AG04449 (cell line): ENCODE measurements around the gene SPINT3.

Source experiments
- CTCF ChIA-PET: fragments of 350-600 bp; formaldehyde crosslinking; extraction: SDS; loops from one replicate; lab custom pipeline; 2021; ENCODE audit warnings: antibody characterized with exemption; lab: Yijun Ruan, JAX
- POLR2A ChIA-PET: fragments of 400-600, 350-600 bp; formaldehyde crosslinking; extraction: SDS; loops from one replicate; lab custom pipeline; 2020; ENCODE audit warnings: antibody characterized with exemption, inconsistent platforms; lab: Yijun Ruan, JAX
- DNase-seq: peaks from one replicate; pipeline ENCODE4 v3.0.0-alpha.2; 2010; ENCODE audit warnings: low read depth, low spot score
- H3K4me3 ChIP-seq: 2 replicates; pipeline ENCODE4 v1.5.1; 2011; ENCODE audit warnings: low read depth, mild to moderate bottlenecking, control low read depth, low read length
- CTCF ChIP-seq: IDR thresholded peaks from one replicate; pipeline ENCODE4 v1.5.1; 2011; ENCODE audit warnings: mild to moderate bottlenecking, moderate library complexity, low read length, control low read depth, inconsistent platforms; ENCODE audit not compliant: insufficient read depth; ENCODE audit errors: missing control alignments

The SPINT3 gene

GRCh38 chr20:45497971-45498494 lies 17.4 kb downstream of the SPINT3 start:
- no peak for TF ChIP-seq CTCF
- ChIA-PET POLR2A (no interaction called here), CTCF (interaction anchor here (0.9 kb wide), 1 partner anchor 273 kb away, joined by 4 read pairs; no protein-coding TSS in a partner anchor)
- no peak overlapping the region for H3K4me3 ChIP-seq
- DNase-seq, result no peak

GRCh38 chr20:45496166-45496565 lies 19.3 kb downstream of the SPINT3 start:
- TF ChIP-seq CTCF, result no peak
- ChIA-PET POLR2A (no interaction called here), CTCF (no interaction called here)
- no peak overlapping the region for H3K4me3 ChIP-seq
- no peak for DNase-seq

GRCh38 chr20:45495501-45495941 lies 19.9 kb downstream of the SPINT3 start:
- CTCF ChIA-PET, result interaction anchor here (0.6 to 1.0 kb wide), 2 partner anchors 49 to 59 kb away, joined by 3 read pairs; no protein-coding TSS in a partner anchor
- no peak for DNase-seq
- POLR2A ChIA-PET, result no interaction called here
- H3K4me3 ChIP-seq, result no peak overlapping the region
- TF ChIP-seq CTCF, result no peak

GRCh38 chr20:45489083-45489531 lies 26.3 kb downstream of the SPINT3 start:
- POLR2A ChIA-PET, result no interaction called here
- no peak overlapping the region for H3K4me3 ChIP-seq
- CTCF ChIA-PET, result no interaction called here
- TF ChIP-seq CTCF, result no peak
- no peak for DNase-seq

- DNase-seq, result no peak
- no peak for TF ChIP-seq CTCF
- no peak overlapping the region for H3K4me3 ChIP-seq
- CTCF ChIA-PET, result no interaction called here
- POLR2A ChIA-PET, result no interaction called here
These were observed 28.2 kb downstream of the SPINT3 start for GRCh38 chr20:45487231-45487635.

GRCh38 chr20:45485388-45485787 lies 30.0 kb downstream of the SPINT3 start:
- POLR2A ChIA-PET, result no interaction called here
- no peak for DNase-seq
- CTCF ChIA-PET, result interaction anchor here (0.6 to 1.3 kb wide), 3 partner anchors 35 to 174 kb away, joined by 3 read pairs; no protein-coding TSS in a partner anchor
- no peak overlapping the region for H3K4me3 ChIP-seq
- no peak for TF ChIP-seq CTCF
